Ectodermal cell (in vitro differentiated cells): ENCODE data around the gene TBX3.

ENCODE experiments used
- H3K27ac ChIP-seq: 2 replicates; pipeline ENCODE4 v1.7.0; 2013; ENCODE audit warnings: mild to moderate bottlenecking, low read depth, low read length; ENCODE audit not compliant: insufficient read depth, poor library complexity, severe bottlenecking
- H3K27me3 ChIP-seq: 2 replicates; pipeline ENCODE4 v1.7.0; 2013; ENCODE audit warnings: mild to moderate bottlenecking, low read length; ENCODE audit not compliant: insufficient read depth, control insufficient read depth, poor library complexity, severe bottlenecking
- H3K36me3 ChIP-seq: one replicate; pipeline ENCODE4 v1.7.0; 2013; ENCODE audit warnings: low read length; ENCODE audit not compliant: control insufficient read depth, insufficient read depth
- H3K4me1 ChIP-seq: one replicate; pipeline ENCODE4 v1.7.0; 2013; ENCODE audit warnings: low read length; ENCODE audit not compliant: control insufficient read depth, insufficient read depth
- H3K4me3 ChIP-seq: 2 replicates; pipeline ENCODE4 v1.7.0; 2013; ENCODE audit warnings: low read depth, low read length, control low read depth; ENCODE audit not compliant: insufficient read depth
- H3K9me3 ChIP-seq: 2 replicates; pipeline ENCODE4 v1.7.0; 2013; ENCODE audit warnings: mild to moderate bottlenecking, low read length, moderate library complexity; ENCODE audit not compliant: control insufficient read depth
- WGBS, 2 experiments: methylation state at CpG; one replicate each; pipeline ENCODE4 v1.1.7; 2013; ENCODE audit warnings: missing lambda C conversion rate in 2 of 2; 5-methylcytosine and 5-hydroxymethylcytosine counted together

Gene TBX3

DNA sequence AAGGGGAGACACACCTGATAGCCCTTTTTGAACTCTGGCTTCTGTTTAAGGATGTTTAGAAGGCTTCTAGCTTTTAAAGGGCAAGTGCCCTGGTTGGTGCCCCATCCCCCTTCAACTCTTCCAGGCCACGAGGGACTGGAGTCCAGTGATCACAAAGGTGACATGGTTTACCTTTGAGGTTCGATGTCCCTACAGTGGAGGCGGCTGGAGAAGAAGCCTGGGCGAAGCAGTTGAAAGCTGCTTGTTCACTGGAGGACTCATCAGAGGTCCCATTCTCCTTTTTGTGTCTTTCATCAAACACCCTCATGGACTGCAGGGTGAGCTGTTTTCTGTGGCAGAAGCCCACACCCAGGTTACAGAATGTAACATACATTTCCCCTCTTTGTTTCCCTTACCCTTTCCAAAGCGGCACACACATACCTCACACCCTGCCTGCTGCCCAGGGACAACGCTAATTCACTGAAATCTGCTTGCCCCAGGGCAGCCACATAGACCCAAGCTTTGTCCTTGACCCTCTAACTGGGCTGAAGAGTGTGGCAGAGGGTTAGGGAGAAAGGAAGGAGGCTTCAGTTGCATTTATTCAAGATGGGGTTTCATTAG lies 7.7 kb downstream of the TBX3 start:
- Histone ChIP-seq H3K36me3 (no peaks in the 10 kb centered on the region), H3K27ac (no peak overlapping the region), H3K9me3 (no peaks in the 10 kb centered on the region), H3K27me3 (peaks cover 100% of the 10 kb centered on the region), H3K4me3 (no peak overlapping the region), H3K4me1 (no peaks in the 10 kb centered on the region)
- WGBS, 2 experiments, result 5 to 10% methylated on average over 6 of the region's 6 CpGs

DNA sequence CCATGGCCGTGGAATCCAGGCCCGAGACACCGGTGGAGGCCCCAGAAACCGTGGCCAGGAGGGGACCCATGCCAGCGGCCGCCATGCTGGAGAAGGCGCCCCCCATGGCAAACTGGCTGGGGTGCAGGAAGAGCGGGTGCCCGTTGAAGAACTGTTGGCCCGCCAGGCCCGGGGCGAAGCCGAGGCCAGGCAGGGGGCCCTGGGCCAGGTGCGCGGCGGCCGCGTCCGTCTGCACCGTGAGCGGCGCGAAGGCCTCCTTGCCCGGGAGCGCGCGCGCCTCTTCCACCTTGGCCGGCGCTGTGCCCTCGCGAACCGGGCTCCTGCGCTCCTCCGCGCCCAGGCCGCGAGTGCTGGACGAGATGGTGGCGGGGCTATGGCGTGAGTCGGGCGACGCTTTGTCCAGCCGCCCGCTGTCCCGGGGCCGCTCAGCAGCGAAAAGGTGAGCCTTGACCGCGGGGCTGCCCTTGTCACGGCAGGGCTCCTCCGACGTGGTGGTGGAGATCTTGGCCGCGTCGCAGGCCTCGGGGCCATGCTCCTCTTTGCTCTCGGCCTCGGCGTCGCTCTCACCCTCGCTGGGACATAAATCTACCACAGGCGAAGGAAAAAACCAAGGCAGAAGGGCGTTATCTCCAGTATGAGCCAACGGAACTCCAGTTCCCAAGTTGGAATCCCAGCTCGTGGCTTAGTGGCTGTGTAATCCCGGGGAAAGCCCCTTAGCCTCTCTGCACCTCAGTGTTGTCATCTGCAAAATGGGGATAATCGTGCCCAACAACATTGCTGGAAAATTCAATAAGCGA lies 9.5 kb downstream of the TBX3 start:
- H3K27me3 ChIP-seq, result peaks cover 100% of the 10 kb centered on the region
- no peaks in the 10 kb centered on the region for H3K4me1 ChIP-seq
- H3K27ac ChIP-seq, result no peak overlapping the region
- no peaks in the 10 kb centered on the region for H3K9me3 ChIP-seq
- WGBS, 2 experiments, result 2 to 3% methylated on average over 70 of the region's 70 CpGs
- H3K4me3 ChIP-seq, result no peak overlapping the region
- H3K36me3 ChIP-seq, result no peaks in the 10 kb centered on the region

DNA sequence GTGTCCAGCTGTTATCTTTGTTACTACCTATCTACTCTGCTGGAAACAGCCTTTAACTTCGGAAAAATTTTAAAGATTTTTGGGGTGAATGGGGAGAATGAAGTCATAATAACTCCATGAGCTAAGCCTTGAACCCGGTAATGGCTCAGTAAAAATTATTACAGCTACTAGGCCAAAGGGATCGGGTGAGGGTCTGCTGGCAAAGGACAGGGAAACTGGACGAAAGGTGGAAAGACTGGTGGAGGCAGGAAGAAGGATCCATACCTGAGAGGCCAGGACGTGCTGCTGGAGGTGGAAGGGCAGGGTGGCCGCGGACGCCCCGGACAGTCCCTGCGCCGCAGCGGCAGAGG lies 10.1 kb downstream of the TBX3 start:
- Histone ChIP-seq H3K27me3 (peaks cover 100% of the 10 kb centered on the region), H3K4me3 (no peak overlapping the region)
- 15 to 16% methylated on average over 12 of the region's 12 CpGs for WGBS, 2 experiments

GRCh38 chr12:114673169-114673833 lies 10.7 kb downstream of the TBX3 start:
- H3K4me3 ChIP-seq, result no peak overlapping the region
- H3K27me3 ChIP-seq, result peaks cover 100% of the 10 kb centered on the region
- peaks cover 7% of the 10 kb centered on the region for H3K4me1 ChIP-seq
- H3K9me3 ChIP-seq, result no peaks in the 10 kb centered on the region
- 13 to 14% methylated on average over 9 to 10 of the region's 10 CpGs for WGBS, 2 experiments
- H3K36me3 ChIP-seq, result no peaks in the 10 kb centered on the region
- H3K27ac ChIP-seq, result no peak overlapping the region

More for the DNA sequence above, 10.1 kb downstream of the TBX3 start:
- no peak overlapping the region for H3K27ac ChIP-seq
- no peaks in the 10 kb centered on the region for H3K36me3 ChIP-seq
- peaks cover 2% of the 10 kb centered on the region for H3K4me1 ChIP-seq
- H3K9me3 ChIP-seq, result no peaks in the 10 kb centered on the region

DNA sequence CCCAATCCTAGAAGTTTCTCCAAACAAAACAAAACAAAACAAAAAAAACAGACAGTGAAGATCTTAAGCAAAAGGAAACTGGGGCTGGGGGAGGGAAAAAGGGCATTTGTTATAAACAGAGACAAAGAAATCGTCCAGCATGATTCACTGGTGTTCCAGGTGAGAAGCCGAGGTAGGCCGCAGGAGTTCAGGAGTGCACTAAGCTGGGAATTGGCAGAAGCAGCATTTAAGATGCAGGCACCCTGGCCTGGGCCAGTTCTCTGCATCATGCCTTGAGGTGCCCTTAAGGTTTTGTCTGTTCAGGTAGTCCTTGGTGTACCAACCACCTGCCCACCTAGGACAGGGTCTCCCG lies 11.2 kb downstream of the TBX3 start:
- no peak overlapping the region for H3K4me3 ChIP-seq
- no peaks in the 10 kb centered on the region for H3K9me3 ChIP-seq
- no peaks in the 10 kb centered on the region for H3K36me3 ChIP-seq
- H3K27me3 ChIP-seq, result peaks cover 100% of the 10 kb centered on the region
- peaks cover 10% of the 10 kb centered on the region for H3K4me1 ChIP-seq
- no peak overlapping the region for H3K27ac ChIP-seq
- WGBS, 2 experiments, result 8 to 12% methylated on average over 4 of the region's 4 CpGs

DNA sequence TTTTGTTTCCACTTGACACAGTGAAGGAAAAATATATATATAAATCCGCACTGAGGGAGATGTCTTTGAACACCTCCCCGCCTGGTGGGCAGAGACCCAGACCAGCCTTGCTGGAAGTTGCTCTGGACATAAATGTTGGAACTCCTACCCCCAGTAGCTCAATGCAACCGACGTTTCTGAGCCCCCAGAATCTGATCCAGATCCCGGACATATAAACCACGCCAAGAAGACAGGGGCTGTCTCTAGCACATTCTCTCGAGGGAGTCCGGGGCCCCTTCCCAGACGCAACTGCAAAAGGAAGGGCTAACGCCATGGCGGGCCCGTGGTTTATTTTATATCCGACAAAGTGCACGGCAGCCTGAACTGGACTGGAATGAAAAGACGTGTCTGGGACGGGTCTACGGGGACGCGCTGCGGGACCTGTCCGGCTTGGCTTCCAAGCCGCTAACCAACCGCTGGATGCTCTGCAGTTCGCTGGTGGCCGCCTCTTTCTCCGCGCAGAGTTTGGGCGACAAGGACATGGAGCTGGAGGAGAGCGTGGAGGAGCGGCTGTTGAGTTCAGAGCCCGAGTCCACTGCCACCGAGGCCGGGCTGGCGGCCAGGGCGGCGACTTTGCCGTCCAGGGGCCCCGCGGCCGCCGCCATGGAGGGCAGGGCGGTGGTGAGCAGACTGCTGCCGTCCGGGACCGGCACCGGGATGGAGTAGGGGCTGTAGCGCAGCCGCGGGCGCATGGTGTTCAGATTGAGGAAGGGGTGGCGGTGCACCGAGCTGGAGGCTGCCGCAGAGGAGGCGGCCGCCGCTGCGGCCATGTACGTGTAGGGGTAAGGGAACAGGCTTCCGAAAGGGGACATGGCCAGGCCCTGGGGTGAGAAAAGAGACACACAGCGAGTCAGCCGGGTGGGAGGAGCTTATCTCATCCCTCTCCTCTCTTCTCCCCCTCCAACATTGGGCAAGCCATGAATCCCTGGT lies 12.2 kb downstream of the TBX3 start:
- H3K36me3 ChIP-seq, result no peaks in the 10 kb centered on the region
- H3K27me3 ChIP-seq, result peaks cover 100% of the 10 kb centered on the region
- 2% methylated on average over 59 of the region's 61 CpGs for WGBS, 2 experiments
- H3K4me1 ChIP-seq, result peaks cover 17% of the 10 kb centered on the region
- no peaks in the 10 kb centered on the region for H3K9me3 ChIP-seq
- H3K4me3 ChIP-seq, result no peak overlapping the region
- no peak overlapping the region for H3K27ac ChIP-seq

- WGBS, 2 experiments, result 0 to 15% methylated on average over 1 to 3 of the region's 4 CpGs
- peaks cover 100% of the 10 kb centered on the region for H3K27me3 ChIP-seq
- H3K4me3 ChIP-seq, result no peak overlapping the region
- H3K27ac ChIP-seq, result no peak overlapping the region
- H3K9me3 ChIP-seq, result no peaks in the 10 kb centered on the region
- peaks cover 17% of the 10 kb centered on the region for H3K4me1 ChIP-seq
- H3K36me3 ChIP-seq, result no peaks in the 10 kb centered on the region
Measured at GRCh38 chr12:114671066-114671442, 12.9 kb downstream of the TBX3 start.

- H3K4me1 ChIP-seq, result peaks cover 17% of the 10 kb centered on the region
- no peaks in the 10 kb centered on the region for H3K36me3 ChIP-seq
- H3K4me3 ChIP-seq, result no peak overlapping the region
- H3K27ac ChIP-seq, result no peak overlapping the region
- 0 to 5% methylated on average over 2 to 3 of the region's 3 CpGs for WGBS, 2 experiments
- no peaks in the 10 kb centered on the region for H3K9me3 ChIP-seq
- peaks cover 100% of the 10 kb centered on the region for H3K27me3 ChIP-seq
Measured at GRCh38 chr12:114670291-114670980, 13.5 kb downstream of the TBX3 start.

GRCh38 chr12:114669401-114670290 lies 14.3 kb downstream of the TBX3 start:
- 1 to 2% methylated on average over 31 to 33 of the region's 33 CpGs for WGBS, 2 experiments
- Histone ChIP-seq H3K9me3 (no peaks in the 10 kb centered on the region), H3K4me3 (no peak overlapping the region), H3K27ac (no peak overlapping the region), H3K36me3 (no peaks in the 10 kb centered on the region), H3K27me3 (peaks cover 100% of the 10 kb centered on the region), H3K4me1 (peaks cover 17% of the 10 kb centered on the region)
